Hypothalamus (tissue), 51 donors: ENCODE measurements around the gene SLC44A4.
"Not testable (repeated sequence)": the region's sequence is repeated elsewhere in the genome, so short reads cannot be mapped to it uniquely, and the experiment has no call there.

Source experiments
- DNase-seq, 51 donors: peaks; one replicate each; lab custom pipeline; 2025; lab: John Stamatoyannopoulos, UW

SLC44A4 gene

DNA sequence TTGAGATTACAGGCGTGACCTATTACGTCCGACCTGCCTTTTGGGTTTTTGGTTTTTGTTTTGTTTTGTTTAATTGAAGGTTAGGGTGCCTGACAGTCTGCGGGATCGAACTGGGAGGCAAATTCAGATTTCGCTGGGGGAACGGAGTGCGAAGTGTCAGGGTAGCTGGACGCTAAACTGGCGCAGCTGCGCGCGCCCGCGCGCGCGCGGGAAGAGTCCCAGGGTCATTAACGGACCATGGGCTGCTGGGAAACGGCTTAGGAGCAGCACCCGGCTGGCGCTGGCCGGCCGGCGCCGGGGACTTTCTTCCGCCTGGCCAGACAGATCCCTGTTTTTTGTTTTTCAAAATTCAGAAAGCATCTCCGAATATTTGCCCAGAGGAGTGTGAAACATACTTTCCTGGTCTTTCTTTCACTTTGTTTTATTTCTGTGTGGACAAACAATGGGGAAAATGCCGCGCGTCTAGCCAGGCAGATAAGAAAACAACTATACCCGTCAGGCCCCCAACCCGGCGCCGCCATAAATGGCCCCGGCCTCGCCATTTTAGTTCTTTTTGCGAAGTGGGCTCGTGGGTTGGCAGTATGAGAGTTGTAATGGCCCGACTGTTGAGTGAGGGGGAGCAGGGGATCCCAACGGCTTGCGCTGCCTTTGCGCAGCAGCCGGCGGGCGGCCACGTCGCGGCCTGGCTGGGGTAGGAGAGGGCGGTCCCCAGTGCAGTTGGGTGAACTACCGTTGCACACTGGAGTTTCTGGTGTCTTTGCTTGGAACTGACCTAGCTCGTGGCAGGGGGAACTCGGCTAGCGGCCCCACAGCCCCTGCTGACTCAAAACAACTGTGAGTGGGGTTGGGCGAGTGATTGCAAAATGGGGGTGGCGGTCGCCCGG is 44.2 kb downstream of the SLC44A4 start:
- peak in 48 of 51 donors; percentile 38 to 98 (median 81) for DNase-seq

DNA sequence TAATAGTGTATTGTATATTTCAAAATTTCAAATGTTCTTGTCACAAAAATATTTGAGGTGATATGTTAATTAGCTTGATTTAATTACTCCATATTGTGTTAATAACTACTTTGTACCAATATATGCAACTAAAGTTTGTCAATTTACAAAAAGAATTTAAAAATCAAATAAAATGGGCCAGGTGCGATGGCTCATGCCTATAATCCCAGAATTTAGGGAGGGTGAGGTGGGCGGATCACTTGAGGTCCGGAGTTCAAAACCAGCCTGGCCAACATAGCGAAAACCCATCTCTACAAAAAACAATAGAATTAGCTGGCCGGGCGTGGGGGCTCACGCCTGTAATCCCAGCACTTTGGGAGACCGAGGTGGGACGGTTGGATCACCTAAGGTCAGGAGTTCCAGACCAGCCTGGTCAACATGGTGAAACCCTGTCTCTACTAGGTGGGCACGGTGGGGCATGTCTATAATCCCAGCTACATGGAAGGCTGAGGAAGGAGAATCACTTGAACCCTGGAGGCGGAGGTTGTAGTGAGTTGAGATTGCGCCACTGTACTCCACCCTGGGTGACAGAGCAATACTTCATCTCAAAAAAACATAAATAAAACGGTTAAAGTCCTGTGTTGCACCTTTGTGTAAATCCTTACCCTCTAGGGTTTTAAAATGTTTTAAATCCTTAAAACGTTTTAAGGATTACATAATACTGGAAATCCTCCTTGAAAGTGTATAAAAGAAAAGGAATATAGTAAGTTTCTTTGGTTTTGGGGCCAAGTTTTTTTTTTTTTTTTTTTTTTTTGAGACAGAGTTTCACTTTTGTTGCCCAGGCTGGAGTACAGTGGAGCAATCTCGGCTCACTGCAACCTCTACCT is 47.2 kb downstream of the SLC44A4 start:
- peak in 7 of 51 donors; percentile 10 to 56 (median 35) for DNase-seq

DNA sequence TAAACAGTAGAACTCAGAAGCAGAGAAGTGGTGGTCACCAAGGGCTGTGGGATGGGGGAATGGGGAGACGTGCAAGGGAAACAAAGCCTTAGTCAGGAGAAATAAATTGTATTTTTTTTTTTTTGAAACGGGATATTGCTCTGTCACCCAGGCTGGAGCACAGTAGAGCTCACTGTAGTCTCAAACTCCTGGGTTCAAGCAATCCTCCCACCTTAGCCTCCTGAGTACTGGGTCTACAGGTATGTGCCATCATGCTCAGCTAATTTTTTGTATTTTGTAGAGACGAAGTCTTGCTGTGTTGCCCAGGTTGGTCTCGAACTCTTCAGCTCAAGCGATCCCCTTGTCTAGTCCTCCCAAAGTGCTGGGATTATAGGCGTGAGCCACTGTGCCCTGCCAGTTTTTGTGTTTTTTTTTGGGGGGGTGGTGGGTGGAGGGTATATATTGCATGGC is 47.9 kb downstream of the SLC44A4 start:
- DNase-seq: peak in 5 of 51 donors; percentile 29 to 61 (median 48)

DNA sequence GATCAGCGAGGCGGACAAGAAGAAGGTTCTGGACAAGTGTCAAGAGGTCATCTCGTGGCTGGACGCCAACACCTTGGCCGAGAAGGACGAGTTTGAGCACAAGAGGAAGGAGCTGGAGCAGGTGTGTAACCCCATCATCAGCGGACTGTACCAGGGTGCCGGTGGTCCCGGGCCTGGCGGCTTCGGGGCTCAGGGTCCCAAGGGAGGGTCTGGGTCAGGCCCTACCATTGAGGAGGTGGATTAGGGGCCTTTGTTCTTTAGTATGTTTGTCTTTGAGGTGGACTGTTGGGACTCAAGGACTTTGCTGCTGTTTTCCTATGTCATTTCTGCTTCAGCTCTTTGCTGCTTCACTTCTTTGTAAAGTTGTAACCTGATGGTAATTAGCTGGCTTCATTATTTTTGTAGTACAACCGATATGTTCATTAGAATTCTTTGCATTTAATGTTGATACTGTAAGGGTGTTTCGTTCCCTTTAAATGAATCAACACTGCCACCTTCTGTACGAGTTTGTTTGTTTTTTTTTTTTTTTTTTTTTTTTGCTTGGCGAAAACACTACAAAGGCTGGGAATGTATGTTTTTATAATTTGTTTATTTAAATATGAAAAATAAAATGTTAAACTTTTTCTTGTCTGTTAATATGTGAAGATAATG is 49.0 kb downstream of the SLC44A4 start:
- peak in 20 of 51 donors; percentile 10 to 79 (median 34) for DNase-seq

DNA sequence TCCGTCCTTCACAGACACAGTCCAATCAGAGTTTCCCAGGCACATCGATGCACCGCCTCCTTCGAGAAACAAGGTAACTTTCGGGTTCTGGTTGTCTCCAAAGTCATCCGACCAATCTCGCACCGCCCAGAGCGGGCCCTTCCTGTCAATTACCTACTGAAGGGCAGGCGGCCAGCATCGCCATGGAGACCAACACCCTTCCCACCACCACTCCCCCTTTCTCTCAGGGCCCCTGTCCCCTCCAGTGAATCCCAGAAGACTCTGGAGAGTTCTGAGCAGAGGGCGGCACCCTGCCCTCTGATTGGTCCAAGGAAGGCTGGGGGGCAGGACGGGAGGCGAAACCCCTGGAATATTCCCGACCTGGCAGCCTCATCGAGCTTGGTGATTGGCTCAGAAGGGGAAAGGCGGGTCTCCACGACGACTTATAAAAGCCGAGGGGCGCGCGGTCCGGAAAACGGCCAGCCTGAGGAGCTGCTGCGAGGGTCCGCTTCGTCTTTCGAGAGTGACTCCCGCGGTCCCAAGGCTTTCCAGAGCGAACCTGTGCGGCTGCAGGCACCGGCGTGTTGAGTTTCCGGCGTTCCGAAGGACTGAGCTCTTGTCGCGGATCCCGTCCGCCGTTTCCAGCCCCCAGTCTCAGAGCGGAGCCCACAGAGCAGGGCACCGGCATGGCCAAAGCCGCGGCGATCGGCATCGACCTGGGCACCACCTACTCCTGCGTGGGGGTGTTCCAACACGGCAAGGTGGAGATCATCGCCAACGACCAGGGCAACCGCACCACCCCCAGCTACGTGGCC is 51.3 kb downstream of the SLC44A4 start, which contains the start of gene HSPA1B:
HSPA1B (plus strand) TSS at position 453 of the 794 bp plus-strand sequence; CDS start at position 666, 213 bp downstream.
- peak in 50 of 51 donors; percentile 88 to 100 (median 99) for DNase-seq

DNA sequence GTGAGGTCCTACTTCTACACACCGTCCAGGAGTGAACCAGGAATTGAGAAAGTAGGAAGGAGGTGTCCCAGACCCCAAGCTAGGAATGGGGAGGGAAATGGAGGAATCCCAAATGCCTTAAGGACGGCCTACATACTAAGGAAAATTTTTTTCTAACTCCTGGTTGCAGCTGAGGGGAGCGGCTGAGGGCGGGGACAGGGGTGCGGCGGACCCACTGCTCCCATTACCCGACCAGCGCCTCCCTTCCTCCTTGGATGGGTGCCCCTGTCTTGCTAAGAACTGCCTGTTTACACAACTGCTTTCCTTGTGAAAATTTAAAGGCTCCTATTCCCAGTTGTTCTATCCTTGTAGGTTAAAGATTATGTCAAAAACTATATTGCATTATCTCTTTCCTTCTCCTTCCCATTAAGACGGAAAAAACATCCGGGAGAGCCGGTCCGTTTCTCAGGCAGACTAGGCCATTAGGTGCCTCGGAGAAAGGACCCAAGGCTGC is 52.0 kb downstream of the SLC44A4 start:
- DNase-seq: peak in 37 of 51 donors; percentile 30 to 88 (median 71)

DNA sequence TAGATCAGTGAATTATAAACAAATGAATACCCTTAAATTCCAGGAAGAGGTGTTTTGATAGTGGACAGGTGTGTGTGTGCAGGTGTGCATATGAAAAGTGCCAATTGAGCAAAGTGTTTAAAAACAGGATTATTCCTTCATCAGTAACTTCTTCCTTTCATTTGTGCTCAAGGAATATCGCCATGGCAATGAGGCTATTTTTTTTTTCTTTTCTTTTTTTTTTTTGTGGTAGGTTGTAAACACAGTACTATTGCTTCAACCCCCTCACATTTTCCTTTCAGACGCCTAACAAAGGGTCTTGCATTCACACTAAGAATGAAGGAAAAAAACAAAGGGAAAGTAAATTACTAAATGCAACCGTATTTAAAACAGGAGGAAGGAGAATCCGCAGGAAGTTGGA is 53.2 kb downstream of the SLC44A4 start:
- no peak for DNase-seq

DNA sequence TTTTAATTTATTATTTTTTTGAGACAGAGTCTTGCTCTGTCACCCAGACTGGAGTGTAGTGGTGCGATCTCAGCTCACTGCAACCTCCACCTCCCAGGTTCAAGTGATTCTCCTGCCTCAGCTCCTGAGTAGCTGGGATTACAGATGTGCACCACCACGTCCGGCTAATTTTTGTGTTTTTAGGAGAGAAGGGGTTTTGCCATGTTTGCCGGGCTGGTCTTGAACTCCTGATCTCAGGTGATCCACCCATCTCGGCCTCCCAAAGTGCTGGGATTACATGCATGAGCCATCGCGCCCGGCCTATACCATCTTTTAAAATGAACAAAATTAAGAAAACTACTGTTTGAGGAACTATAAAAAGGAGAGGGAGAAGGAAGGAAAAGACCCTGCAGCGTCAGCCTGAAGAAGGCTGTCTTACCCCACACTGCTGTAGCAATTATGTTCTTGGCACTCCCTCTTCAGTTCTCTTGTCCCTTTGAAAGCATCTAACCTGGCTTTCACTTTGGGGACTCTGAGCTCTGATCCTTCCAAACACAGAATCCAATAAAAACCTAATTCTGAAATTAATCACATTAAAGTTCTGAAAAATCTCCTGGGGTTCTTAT is 55.1 kb downstream of the SLC44A4 start:
- DNase-seq: not testable (repeated sequence)

DNA sequence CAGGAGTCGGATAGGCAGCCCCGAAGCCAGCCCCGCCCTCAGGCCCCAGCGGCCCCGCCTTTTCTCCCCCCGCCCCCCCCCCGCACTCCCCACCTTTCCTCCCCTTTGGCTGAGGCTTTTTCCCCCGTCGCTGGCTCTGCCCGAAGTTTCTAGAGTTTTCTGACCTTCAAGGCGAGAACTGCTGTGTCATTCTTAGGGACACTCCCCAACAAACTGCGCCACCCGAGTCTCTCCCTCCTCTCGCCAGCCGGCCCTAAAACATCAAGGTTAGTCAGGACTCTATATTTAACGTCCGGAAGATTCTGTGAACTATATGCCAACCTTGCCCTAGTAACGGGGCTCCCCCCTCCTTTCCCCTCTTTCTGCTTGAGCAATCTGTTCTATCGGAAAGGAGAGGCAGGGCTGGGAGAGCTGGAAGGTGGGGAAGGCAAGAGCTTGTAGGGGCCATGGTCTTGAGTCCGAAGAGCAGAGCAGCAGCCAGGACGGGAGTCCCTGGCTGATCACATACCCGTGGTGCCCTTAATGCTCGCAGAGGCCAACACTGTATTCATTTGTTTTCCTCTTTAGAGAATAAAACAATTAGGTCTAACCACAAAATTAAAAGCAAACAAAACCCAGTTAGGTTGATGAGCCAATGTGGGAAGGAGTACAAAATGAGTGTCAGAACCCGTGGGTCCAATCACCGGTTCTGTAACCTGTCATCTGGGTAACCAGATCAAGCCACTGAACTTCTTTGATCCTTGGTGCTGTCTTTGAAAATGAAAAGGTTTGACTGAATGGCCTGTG is 56.6 kb downstream of the SLC44A4 start:
- DNase-seq: peak in 46 of 51 donors; percentile 26 to 93 (median 72)

DNA sequence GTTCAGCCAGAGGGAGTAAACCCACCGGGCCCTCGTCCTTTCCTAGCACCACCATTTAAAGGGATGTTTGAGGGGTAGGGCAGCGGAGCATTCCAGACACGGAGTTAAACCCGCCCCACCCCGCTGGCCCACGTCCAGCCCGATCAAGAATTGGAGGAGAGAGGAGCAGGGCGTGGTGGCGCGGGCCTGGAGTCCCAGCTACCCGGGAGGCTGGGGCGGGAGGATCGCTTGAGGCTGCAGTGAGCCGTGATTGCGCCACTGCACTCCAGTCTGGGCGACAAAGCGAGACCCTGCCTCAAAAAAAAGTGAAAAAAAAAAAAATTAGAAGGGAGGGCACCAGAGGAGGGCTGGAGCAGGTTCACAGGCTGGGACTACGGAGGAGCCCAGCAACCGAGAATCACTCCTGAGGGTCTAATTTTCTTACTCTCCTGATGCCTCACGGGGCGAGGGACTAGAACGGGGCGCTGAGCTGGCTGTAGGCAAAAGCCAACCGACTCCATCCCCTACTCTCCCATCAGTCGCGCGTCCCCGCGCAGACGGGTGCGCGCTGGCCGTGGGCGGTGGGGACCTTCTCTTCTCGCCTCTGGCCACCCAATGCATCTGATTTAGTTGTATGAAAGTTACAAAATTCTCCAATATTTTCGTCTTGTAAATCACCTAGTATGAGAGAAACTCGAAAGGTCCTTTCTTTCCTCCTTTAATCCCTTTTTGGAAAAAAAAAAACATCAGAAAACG is 57.3 kb downstream of the SLC44A4 start:
- peak in 43 of 51 donors; percentile 14 to 89 (median 58) for DNase-seq

DNA sequence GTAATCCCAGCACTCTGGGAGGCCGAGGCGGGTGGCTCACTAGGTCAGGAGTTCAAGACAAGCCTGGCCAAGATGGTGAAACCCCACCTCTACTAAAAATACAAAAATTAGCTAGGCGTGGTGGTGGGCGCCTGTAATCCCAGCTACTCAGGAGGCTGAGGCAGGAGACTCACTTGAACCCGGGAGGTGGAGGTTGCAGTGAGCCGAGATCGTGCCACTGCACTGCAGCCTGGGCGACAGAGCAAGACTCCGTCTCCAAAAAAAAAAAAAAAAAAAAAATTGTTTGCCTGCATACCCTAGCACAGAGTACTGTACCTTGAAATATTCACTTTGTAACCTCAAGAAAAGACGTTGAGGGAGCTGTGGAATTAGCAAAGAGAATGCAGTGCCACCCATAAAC is 58.4 kb downstream of the SLC44A4 start:
- not testable (repeated sequence) for DNase-seq

DNA sequence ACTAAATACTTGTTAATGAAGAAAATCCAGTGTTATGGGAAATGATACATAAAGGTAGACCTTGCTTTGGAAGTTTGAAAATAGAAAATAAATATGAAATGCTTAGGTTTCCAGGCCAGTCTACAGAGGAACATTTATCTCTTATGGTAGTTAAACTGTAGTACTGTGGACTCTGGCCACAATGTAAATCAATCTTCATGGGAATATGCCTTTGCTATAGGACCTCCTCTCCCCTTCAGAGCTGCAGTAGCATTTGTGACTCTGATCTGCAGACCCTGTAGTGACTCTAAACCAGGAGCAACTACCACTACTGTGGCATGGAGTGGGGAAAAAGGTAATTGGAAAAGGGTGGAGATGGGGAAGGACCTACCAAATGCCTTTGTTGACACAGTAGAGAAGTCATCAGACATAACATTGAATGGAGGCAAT is 58.9 kb downstream of the SLC44A4 start:
- DNase-seq: no peak

DNA sequence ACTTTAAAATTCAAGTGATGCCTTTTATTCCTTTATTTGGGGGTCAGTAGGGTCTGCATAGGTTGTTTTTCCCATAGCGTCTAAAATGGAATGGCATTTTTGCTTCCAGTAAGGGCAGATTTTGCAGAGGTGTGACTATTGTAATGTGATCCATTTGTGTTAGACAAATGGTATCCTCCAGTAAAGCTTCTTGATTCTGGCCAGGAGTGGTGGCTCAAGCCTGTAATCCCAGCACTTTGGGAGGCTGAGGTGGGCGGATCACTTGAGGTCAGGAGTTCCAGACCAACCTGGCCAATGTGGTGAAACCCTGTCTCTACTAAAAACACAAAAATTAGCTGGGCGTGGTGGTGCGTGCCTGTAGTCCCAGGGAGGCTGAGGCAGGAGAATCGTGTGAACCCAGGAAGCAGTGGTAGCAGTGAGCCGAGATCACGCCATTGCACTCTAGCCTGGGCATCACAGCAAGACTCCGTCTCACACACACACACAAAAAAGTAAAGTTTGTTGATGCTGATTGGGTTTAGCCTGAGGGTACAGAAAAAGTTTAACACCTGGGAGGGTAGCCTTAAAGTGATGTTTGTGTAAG is 60.8 kb downstream of the SLC44A4 start:
- peak in 17 of 51 donors; percentile 16 to 71 (median 43) for DNase-seq

DNA sequence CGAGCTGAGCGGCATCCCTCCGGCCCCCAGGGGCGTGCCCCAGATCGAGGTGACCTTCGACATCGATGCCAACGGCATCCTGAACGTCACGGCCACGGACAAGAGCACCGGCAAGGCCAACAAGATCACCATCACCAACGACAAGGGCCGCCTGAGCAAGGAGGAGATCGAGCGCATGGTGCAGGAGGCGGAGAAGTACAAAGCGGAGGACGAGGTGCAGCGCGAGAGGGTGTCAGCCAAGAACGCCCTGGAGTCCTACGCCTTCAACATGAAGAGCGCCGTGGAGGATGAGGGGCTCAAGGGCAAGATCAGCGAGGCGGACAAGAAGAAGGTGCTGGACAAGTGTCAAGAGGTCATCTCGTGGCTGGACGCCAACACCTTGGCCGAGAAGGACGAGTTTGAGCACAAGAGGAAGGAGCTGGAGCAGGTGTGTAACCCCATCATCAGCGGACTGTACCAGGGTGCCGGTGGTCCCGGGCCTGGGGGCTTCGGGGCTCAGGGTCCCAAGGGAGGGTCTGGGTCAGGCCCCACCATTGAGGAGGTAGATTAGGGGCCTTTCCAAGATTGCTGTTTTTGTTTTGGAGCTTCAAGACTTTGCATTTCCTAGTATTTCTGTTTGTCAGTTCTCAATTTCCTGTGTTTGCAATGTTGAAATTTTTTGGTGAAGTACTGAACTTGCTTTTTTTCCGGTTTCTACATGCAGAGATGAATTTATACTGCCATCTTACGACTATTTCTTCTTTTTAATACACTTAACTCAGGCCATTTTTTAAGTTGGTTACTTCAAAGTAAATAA is 61.5 kb downstream of the SLC44A4 start:
- DNase-seq: peak in 25 of 51 donors; percentile 19 to 81 (median 46)

DNA sequence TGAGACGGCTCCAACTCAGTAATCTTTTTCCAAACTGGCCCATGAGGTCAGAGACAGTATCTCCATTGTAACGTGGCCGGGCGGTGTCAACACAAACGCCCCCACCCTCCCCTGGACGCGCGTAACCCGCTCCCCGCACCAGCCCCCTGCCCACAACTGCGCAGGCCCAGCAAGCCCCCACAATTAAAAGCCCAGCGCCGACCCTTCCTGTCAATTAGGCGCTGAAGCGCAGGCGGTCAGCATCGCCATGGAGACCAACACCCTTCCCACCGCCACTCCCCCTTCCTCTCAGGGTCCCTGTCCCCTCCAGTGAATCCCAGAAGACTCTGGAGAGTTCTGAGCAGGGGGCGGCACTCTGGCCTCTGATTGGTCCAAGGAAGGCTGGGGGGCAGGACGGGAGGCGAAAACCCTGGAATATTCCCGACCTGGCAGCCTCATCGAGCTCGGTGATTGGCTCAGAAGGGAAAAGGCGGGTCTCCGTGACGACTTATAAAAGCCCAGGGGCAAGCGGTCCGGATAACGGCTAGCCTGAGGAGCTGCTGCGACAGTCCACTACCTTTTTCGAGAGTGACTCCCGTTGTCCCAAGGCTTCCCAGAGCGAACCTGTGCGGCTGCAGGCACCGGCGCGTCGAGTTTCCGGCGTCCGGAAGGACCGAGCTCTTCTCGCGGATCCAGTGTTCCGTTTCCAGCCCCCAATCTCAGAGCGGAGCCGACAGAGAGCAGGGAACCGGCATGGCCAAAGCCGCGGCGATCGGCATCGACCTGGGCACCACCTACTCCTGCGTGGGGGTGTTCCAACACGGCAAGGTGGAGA is 63.6 kb downstream of the SLC44A4 start, which contains the start of the genes HSPA1A and HSPA1L:
HSPA1A (plus strand) TSS at position 519 of the 814 bp plus-strand sequence; CDS start at position 733, 214 bp downstream.
HSPA1L (minus strand) TSS at position 259 of the 814 bp plus-strand sequence. CDS start 3,311 bp downstream, outside the sequence.
- DNase-seq: peak in 50 of 51 donors; percentile 84 to 100 (median 96)
